ENCODE data around the gene GCNA.

GCNA gene, protein sequence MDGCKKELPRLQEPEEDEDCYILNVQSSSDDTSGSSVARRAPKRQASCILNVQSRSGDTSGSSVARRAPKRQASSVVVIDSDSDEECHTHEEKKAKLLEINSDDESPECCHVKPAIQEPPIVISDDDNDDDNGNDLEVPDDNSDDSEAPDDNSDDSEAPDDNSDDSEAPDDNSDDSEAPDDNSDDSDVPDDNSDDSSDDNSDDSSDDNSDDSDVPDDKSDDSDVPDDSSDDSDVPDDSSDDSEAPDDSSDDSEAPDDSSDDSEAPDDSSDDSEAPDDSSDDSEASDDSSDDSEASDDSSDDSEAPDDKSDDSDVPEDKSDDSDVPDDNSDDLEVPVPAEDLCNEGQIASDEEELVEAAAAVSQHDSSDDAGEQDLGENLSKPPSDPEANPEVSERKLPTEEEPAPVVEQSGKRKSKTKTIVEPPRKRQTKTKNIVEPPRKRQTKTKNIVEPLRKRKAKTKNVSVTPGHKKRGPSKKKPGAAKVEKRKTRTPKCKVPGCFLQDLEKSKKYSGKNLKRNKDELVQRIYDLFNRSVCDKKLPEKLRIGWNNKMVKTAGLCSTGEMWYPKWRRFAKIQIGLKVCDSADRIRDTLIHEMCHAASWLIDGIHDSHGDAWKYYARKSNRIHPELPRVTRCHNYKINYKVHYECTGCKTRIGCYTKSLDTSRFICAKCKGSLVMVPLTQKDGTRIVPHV

DNA sequence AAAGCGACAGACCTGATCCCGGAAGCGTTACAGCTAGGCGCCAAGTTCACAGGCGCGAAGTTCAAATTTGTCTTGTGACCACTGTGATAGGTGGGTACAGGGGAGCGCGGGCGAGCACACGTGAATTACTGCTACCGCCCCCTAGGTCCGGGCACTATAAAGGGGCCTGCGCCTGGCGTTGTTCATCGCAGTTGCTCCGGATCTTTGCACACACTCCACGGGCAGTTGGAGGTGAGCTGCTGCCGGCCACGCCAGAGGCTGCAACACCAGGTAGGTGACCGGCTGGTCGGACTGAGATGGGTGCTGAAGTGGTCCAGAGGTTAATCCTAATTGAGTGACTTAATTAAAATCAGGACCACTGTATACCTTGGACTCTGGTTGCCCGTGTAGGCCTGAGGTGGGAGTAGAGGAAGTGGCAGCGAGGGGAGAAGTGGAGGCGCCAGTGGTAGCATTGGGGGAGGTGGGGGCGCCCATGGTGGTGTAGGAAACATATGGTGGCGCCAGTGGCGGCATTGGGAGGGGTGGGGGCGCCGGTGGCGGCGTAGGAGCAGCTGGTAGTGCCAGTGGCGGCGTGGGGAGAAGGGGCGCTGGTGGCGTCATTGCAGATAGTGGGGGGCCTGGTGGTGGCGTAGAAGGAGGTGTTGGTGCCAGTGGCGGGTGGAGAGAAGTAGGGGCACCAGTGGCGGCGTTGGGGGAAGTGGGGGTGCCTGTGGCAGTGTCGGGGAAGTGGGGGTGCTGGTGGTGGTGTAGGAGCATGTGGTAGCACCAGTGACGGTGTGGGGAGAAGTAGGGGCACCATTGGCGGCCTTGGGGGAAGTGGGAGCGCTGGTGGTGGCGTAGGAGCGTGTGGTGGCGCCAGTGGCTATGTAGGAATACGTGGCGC lies at the start of gene GCNA:
Gene GCNA, plus strand, starts transcription at position 185 of the 883 bp plus-strand sequence. CDS start 2,385 bp downstream, outside the sequence.
- no peaks in the 10 kb centered on the region for H4K20me1 ChIP-seq (ENCODE audit: insufficient read depth, low read length)
- H3K9me2 ChIP-seq (replicated peaks; ENCODE audit: insufficient read depth, low read length): no peaks in the 10 kb centered on the region
- no peak for DNase-seq
- H3K27ac ChIP-seq (ENCODE audit: low read length): no peak within 1 kb of the TSS
- TF ChIP-seq, protein P1, sequence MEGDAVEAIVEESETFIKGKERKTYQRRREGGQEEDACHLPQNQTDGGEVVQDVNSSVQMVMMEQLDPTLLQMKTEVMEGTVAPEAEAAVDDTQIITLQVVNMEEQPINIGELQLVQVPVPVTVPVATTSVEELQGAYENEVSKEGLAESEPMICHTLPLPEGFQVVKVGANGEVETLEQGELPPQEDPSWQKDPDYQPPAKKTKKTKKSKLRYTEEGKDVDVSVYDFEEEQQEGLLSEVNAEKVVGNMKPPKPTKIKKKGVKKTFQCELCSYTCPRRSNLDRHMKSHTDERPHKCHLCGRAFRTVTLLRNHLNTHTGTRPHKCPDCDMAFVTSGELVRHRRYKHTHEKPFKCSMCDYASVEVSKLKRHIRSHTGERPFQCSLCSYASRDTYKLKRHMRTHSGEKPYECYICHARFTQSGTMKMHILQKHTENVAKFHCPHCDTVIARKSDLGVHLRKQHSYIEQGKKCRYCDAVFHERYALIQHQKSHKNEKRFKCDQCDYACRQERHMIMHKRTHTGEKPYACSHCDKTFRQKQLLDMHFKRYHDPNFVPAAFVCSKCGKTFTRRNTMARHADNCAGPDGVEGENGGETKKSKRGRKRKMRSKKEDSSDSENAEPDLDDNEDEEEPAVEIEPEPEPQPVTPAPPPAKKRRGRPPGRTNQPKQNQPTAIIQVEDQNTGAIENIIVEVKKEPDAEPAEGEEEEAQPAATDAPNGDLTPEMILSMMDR (IDR thresholded peaks at IDR 0.05; ENCODE audit: low read length): no peak
- TF ChIP-seq EZH2 (optimal IDR thresholded peaks at IDR 0.05; ENCODE audit: low read depth, low read length): no peak
- no peak for TF ChIP-seq EZH2phosphoT487 (IDR thresholded peaks at IDR 0.05; ENCODE audit: low read length)
- H3K4me3 ChIP-seq (ENCODE audit: low read length): no peak within 1 kb of the TSS
- no peaks in the 10 kb centered on the region for H3K9me3 ChIP-seq (replicated peaks; ENCODE audit: insufficient read depth, low read length)
- 0 out of 2 replicates have a peak, but pooled peaks cover 6% of the 10 kb centered on the region for H3K36me3 ChIP-seq (replicated peaks; ENCODE audit: insufficient read depth, low read length)
- H3K4me2 ChIP-seq (ENCODE audit: low read depth, low read length): no peak within 1 kb of the TSS
- no peaks in the 10 kb centered on the region for H3K27me3 ChIP-seq (replicated peaks; ENCODE audit: insufficient read depth, low read length)
- no peaks in the 10 kb centered on the region for H3K79me2 ChIP-seq (ENCODE audit: low read length)
- no peaks in the 10 kb centered on the region for H3F3A ChIP-seq (ENCODE audit: insufficient read depth, low read length)
- H2AFZ ChIP-seq (ENCODE audit: low read length): no peak within 1 kb of the TSS
- no peak within 1 kb of the TSS for H3K9ac ChIP-seq (ENCODE audit: low read length)
- no peaks in the 10 kb centered on the region for H3K4me1 ChIP-seq (ENCODE audit: low read length)

DNA sequence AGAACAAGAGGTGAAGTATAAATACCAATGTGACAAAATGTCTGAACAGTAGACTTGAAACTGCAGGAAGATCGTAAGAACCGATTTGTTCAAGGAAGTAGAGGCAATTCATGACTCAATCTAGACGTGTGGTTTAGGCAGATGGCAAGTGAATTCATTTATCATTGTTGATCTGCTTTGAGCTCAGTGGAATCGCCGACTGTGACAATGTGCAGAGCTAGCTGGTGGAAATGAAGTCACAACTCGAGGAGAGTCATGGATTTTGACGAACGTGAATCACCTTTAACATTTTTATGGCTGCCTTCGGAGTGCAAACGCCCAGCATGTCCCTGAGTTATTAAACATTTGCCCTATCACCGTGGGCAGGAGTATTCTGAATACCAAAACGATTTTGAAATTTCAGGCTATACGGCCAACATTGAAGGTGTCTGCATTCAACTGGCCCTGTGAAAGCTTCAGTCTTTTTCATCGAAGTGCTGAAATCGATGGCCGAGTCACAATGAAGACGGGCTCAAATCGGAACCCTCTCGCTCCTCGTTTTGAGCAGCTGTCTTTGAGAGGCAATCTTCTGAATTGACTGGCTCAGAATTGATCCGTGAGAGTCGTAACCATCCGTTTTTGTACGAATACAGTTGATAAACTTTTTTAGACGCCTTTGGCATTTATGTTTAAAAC lies 46.0 kb upstream of the GCNA start:
- H3K4me3 ChIP-seq (ENCODE audit: low read length): peak overlapping the region; percentile 97
- peaks cover 26% of the 10 kb centered on the region for H4K20me1 ChIP-seq (ENCODE audit: insufficient read depth, low read length)
- H2AFZ ChIP-seq (ENCODE audit: low read length): peak overlapping the region; percentile 77
- no peaks in the 10 kb centered on the region for H3K36me3 ChIP-seq (replicated peaks; ENCODE audit: insufficient read depth, low read length)
- H3K4me2 ChIP-seq (ENCODE audit: low read depth, low read length): peak overlapping the region; percentile 72
- H3K9me2 ChIP-seq (replicated peaks; ENCODE audit: insufficient read depth, low read length): no peaks in the 10 kb centered on the region
- peak; percentile 41 for DNase-seq
- no peaks in the 10 kb centered on the region for H3K27me3 ChIP-seq (replicated peaks; ENCODE audit: insufficient read depth, low read length)
- H3K27ac ChIP-seq (ENCODE audit: low read length): peak overlapping the region; percentile 92
- peaks cover 6% of the 10 kb centered on the region; the same call in 1 of the 2 replicates for H3K4me1 ChIP-seq (ENCODE audit: low read length)
- TF ChIP-seq EZH2phosphoT487 (IDR thresholded peaks at IDR 0.05; ENCODE audit: low read length): no peak
- no peak for TF ChIP-seq EZH2 (optimal IDR thresholded peaks at IDR 0.05; ENCODE audit: low read depth, low read length)
- TF ChIP-seq, protein P1 (IDR thresholded peaks at IDR 0.05; ENCODE audit: low read length): no peak
- peak overlapping the region; percentile 98 for H3K9ac ChIP-seq (ENCODE audit: low read length)
- H3K9me3 ChIP-seq (replicated peaks; ENCODE audit: insufficient read depth, low read length): no peaks in the 10 kb centered on the region
- H3K79me2 ChIP-seq (ENCODE audit: low read length): peaks cover 57% of the 10 kb centered on the region
- peaks cover 33% of the 10 kb centered on the region for H3F3A ChIP-seq (ENCODE audit: insufficient read depth, low read length)
